H9 (cell line): ENCODE data around the gene MAP3K20. TPM values are rescaled to one million over a fixed set of nuclear protein-coding genes. Genes with fewer than 3 reads are reported as not detected.

Source experiments
- DNase-seq: peaks from one replicate; pipeline ENCODE4 v3.0.0-alpha.2; 2017
- H2AFZ ChIP-seq: one replicate; pipeline ENCODE4 v1.6.1; 2013; ENCODE audit warnings: mild to moderate bottlenecking, low read length, control low read depth, moderate library complexity
- H2AK5ac ChIP-seq: 2 replicates; pipeline ENCODE4 v1.6.1; 2013; ENCODE audit warnings: low read length, control low read depth, mixed read lengths; ENCODE audit not compliant: insufficient read length
- H2BK120ac ChIP-seq: one replicate; pipeline ENCODE4 v1.6.1; 2013; ENCODE audit warnings: low read depth, mild to moderate bottlenecking, low read length, control low read depth, inconsistent platforms; ENCODE audit not compliant: poor library complexity, severe bottlenecking
- H2BK12ac ChIP-seq: 2 replicates; pipeline ENCODE4 v1.6.1; 2013; ENCODE audit warnings: low read length, control low read depth, mixed read lengths, low read depth; ENCODE audit not compliant: insufficient read length
- H2BK15ac ChIP-seq: 2 replicates; pipeline ENCODE4 v1.6.1; 2013; ENCODE audit warnings: low read depth, low read length, control low read depth
- H2BK20ac ChIP-seq: one replicate; pipeline ENCODE4 v1.6.1; 2013; ENCODE audit warnings: low read depth, mild to moderate bottlenecking, low read length, control low read depth, inconsistent platforms; ENCODE audit not compliant: poor library complexity, severe bottlenecking
- H2BK5ac ChIP-seq: 2 replicates; pipeline ENCODE4 v1.6.1; 2013; ENCODE audit warnings: low read length, control low read depth, mixed read lengths; ENCODE audit not compliant: insufficient read length
- H3K14ac ChIP-seq: 2 replicates; pipeline ENCODE4 v1.6.1; 2013; ENCODE audit warnings: low read length, control low read depth; ENCODE audit not compliant: insufficient read depth
- H3K18ac ChIP-seq: 2 replicates; pipeline ENCODE4 v1.6.1; 2013; ENCODE audit warnings: low read depth, mild to moderate bottlenecking, mixed read lengths, low read length, control low read depth; ENCODE audit not compliant: insufficient read length
- H3K23ac ChIP-seq: 2 replicates; pipeline ENCODE4 v1.6.1; 2013; ENCODE audit warnings: low read length, control low read depth, mixed read lengths, low read depth; ENCODE audit not compliant: insufficient read length
- H3K23me2 ChIP-seq: 2 replicates; pipeline ENCODE4 v1.6.1; 2013; ENCODE audit warnings: low read depth, mild to moderate bottlenecking, mixed read lengths, low read length, control low read depth; ENCODE audit not compliant: insufficient read length, poor library complexity, severe bottlenecking
- H3K27ac ChIP-seq: 2 replicates; pipeline ENCODE4 v1.5.1; 2013; ENCODE audit warnings: low read length, control low read depth, mixed read lengths, low read depth; ENCODE audit not compliant: insufficient read length
- H3K27me3 ChIP-seq: 2 replicates; pipeline ENCODE4 v1.6.1; 2013; ENCODE audit warnings: low read length, control low read depth, inconsistent platforms; ENCODE audit not compliant: insufficient read depth
- H3K4ac ChIP-seq: 2 replicates; pipeline ENCODE4 v1.6.1; 2013; ENCODE audit warnings: low read depth, mild to moderate bottlenecking, control low read depth, inconsistent platforms, low read length, moderate library complexity
- H3K4me1 ChIP-seq: 2 replicates; pipeline ENCODE4 v1.6.1; 2013; ENCODE audit warnings: low read length, control low read depth, inconsistent platforms; ENCODE audit not compliant: insufficient read depth
- H3K4me2 ChIP-seq: 2 replicates; pipeline ENCODE4 v1.6.1; 2013; ENCODE audit warnings: low read length, control low read depth, mixed read lengths; ENCODE audit not compliant: insufficient read length, insufficient read depth
- H3K56ac ChIP-seq: 2 replicates; pipeline ENCODE4 v1.6.1; 2013; ENCODE audit warnings: low read depth, mild to moderate bottlenecking, mixed read lengths, low read length, control low read depth; ENCODE audit not compliant: insufficient read length
- H3K79me1 ChIP-seq: 2 replicates; pipeline ENCODE4 v1.6.1; 2013; ENCODE audit warnings: low read depth, mild to moderate bottlenecking, moderate library complexity, low read length, control low read depth, inconsistent platforms; ENCODE audit not compliant: insufficient read depth, poor library complexity, severe bottlenecking
- H3K79me2 ChIP-seq: 2 replicates; pipeline ENCODE4 v1.6.1; 2013; ENCODE audit warnings: low read length, control low read depth, inconsistent platforms; ENCODE audit not compliant: insufficient read depth
- H3K9ac ChIP-seq: 2 replicates; pipeline ENCODE4 v1.6.1; 2013; ENCODE audit warnings: low read length, control low read depth, mixed read lengths; ENCODE audit not compliant: insufficient read length; ENCODE audit errors: extremely low read depth
- H3K9me3 ChIP-seq: one replicate; pipeline ENCODE4 v1.6.1; 2013; ENCODE audit warnings: low read depth, low read length, inconsistent platforms; ENCODE audit not compliant: control insufficient read depth
- H3T11ph ChIP-seq: one replicate; pipeline ENCODE4 v1.6.1; 2013; ENCODE audit warnings: mild to moderate bottlenecking, low read length, control low read depth, inconsistent platforms
- H4K20me1 ChIP-seq: one replicate; pipeline ENCODE4 v1.6.1; 2013; ENCODE audit not compliant: control insufficient read depth, insufficient read length, insufficient read depth
- H4K5ac ChIP-seq: 2 replicates; pipeline ENCODE4 v1.6.1; 2013; ENCODE audit warnings: low read depth, mild to moderate bottlenecking, mixed read lengths, low read length, control low read depth; ENCODE audit not compliant: insufficient read length
- H4K8ac ChIP-seq: replicated peaks from 2 replicates; pipeline ENCODE4 v1.6.1; 2013; ENCODE audit warnings: low read length, control low read depth, mixed read lengths, low read depth; ENCODE audit not compliant: insufficient read length
- H4K91ac ChIP-seq: 2 replicates; pipeline ENCODE4 v1.6.1; 2013; ENCODE audit warnings: low read depth, mild to moderate bottlenecking, moderate library complexity, mixed read lengths, low read length, control low read depth; ENCODE audit not compliant: insufficient read length
- H3K27ac Mint-ChIP-seq, 3 experiments: 2 replicates in 2 of 3; 3 replicates in 1 of 3; pipeline ENCODE4 v1.8.0; 2020 to 2021; ENCODE audit warnings: mixed read lengths in 3 of 3, mild to moderate bottlenecking in 1 of 3, moderate library complexity in 1 of 3
- H3K27me3 Mint-ChIP-seq: 2 replicates; pipeline ENCODE4 v1.8.0; 2021; ENCODE audit warnings: low read depth, mild to moderate bottlenecking, moderate library complexity, mixed read lengths
- H3K36me3 Mint-ChIP-seq, 3 experiments: 2 replicates in 2 of 3; 3 replicates in 1 of 3; pipeline ENCODE4 v1.8.0; 2020 to 2021; ENCODE audit warnings: low read depth in 3 of 3, mixed read lengths in 3 of 3; ENCODE audit not compliant: insufficient read depth in 1 of 3
- H3K4me1 Mint-ChIP-seq, 2 experiments: 2 replicates each; pipeline ENCODE4 v1.8.0; 2020; ENCODE audit warnings: mixed read lengths in 2 of 2
- H3K4me3 Mint-ChIP-seq, 2 experiments: 2 replicates in 1 of 2; 3 replicates in 1 of 2; pipeline ENCODE4 v1.8.0; 2020 to 2021; ENCODE audit warnings: mild to moderate bottlenecking in 2 of 2, mixed read lengths in 2 of 2, moderate library complexity in 1 of 2
- H3K9me3 Mint-ChIP-seq, 2 experiments: 2 replicates in 1 of 2; 3 replicates in 1 of 2; pipeline ENCODE4 v1.8.0; 2020; ENCODE audit warnings: mild to moderate bottlenecking in 2 of 2, mixed read lengths in 2 of 2, moderate library complexity in 1 of 2
- WGBS: extraction: QIAGEN DNeasy Blood & Tissue Kit; methylation state at CpG from one replicate; pipeline ENCODE4 v1.1.7; 2013; ENCODE audit warnings: missing lambda C conversion rate, low lambda C conversion rate, mixed read lengths; ENCODE audit not compliant: insufficient read length; ENCODE audit errors: extremely low coverage; 5-methylcytosine and 5-hydroxymethylcytosine counted together
- total RNA-seq: library from RNA; stranded (reverse); gene quantifications from 2 replicates; pipeline ENCODE4 v1.2.1, GENCODE V29; 2021
- TF ChIP-seq, protein P1 (sequence below): fragments of 200-600 bp; sonication (generic); conservative IDR thresholded peaks from 3 replicates; pipeline ENCODE4 v1.8.0; 2021; ENCODE audit warnings: antibody characterized with exemption, mild to moderate bottlenecking

Gene MAP3K20
- total RNA-seq, 1 experiment from 2014 or later = 8.7 TPM

DNA sequence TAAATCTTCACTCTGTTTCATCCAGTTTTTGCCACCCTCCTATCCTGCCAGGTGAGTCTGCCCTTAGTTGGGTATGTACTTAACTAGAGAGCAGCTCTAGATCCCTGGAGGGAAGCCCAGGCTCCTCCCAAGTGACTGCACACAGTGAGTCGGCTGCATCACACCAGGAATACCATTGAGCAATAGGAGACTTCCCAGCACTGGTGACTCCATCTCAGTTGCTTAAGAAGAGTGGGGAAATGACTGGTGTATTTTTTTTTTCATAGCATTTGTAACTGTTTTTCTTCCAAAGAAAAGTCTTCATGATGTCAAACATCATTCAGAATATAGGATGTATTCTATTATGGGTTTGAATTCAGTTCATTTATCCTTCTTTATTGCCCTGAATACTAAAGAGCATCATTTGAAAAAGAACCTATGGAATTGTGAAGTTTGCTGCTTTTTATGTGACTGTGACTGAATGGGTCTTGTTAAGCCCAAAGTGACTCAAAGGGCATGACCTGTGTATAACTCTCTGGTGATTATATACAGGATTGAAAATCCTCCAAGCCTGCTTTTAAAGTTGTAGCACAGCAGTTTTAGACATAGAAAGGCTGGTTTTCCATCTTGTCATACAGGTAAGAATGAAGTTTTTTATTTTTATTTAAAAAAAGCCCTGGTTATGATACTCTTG is 84.3 kb downstream of the MAP3K20 start:
- Histone ChIP-seq H2BK120ac (no peak overlapping the region), H3K14ac (no peak overlapping the region), H2AFZ (no peak overlapping the region), H3K27ac (no peak overlapping the region), H2BK5ac (no peak overlapping the region), H3K23me2 (no peaks in the 10 kb centered on the region), H3K4ac (no peak overlapping the region), H3K9ac (no peak overlapping the region), H3K79me2 (no peaks in the 10 kb centered on the region), H3K18ac (no peak overlapping the region), H3K4me1 (no peaks in the 10 kb centered on the region; the same call in 1 of the 2 replicates), H3K79me1 (no peaks in the 10 kb centered on the region), H3K27me3 (no peaks in the 10 kb centered on the region), H4K8ac (no peak overlapping the region), H3K4me2 (no peak overlapping the region), H4K20me1 (no peaks in the 10 kb centered on the region), H3K56ac (no peak overlapping the region), H2BK15ac (no peak overlapping the region), H3T11ph (no peak overlapping the region), H2AK5ac (no peak overlapping the region), H2BK12ac (no peak overlapping the region), H2BK20ac (no peak overlapping the region), H4K5ac (no peak overlapping the region), H3K9me3 (no peaks in the 10 kb centered on the region), H3K23ac (no peak overlapping the region), H4K91ac (no peak overlapping the region)
- Mint-ChIP-seq H3K27ac (peak overlapping the region in 1 of 3 experiments; percentile 11; a peak in 2 of 7 replicates), H3K36me3 (peaks cover 7 to 28% (median 14%) of the 10 kb centered on the region in 3 experiments), H3K4me1 (peaks cover 4 to 8% of the 10 kb centered on the region in 2 experiments), H3K27me3 (no peaks in the 10 kb centered on the region), H3K9me3 (peaks cover 14 to 20% of the 10 kb centered on the region in 2 experiments), H3K4me3 (no peak overlapping the region)
- TF ChIP-seq, protein P1, sequence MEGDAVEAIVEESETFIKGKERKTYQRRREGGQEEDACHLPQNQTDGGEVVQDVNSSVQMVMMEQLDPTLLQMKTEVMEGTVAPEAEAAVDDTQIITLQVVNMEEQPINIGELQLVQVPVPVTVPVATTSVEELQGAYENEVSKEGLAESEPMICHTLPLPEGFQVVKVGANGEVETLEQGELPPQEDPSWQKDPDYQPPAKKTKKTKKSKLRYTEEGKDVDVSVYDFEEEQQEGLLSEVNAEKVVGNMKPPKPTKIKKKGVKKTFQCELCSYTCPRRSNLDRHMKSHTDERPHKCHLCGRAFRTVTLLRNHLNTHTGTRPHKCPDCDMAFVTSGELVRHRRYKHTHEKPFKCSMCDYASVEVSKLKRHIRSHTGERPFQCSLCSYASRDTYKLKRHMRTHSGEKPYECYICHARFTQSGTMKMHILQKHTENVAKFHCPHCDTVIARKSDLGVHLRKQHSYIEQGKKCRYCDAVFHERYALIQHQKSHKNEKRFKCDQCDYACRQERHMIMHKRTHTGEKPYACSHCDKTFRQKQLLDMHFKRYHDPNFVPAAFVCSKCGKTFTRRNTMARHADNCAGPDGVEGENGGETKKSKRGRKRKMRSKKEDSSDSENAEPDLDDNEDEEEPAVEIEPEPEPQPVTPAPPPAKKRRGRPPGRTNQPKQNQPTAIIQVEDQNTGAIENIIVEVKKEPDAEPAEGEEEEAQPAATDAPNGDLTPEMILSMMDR = no peak
- peak; percentile 38 for DNase-seq
- WGBS = no CpG with 5 or more reads among the region's 1 CpG
